Fibroblast of the aortic adventitia (primary cell): ENCODE results near the gene WDR27. TPM values are rescaled to one million over a fixed set of nuclear protein-coding genes. Genes with fewer than 3 reads are reported as not detected.
A peak's percentile ranks its signal among the peaks of the same experiment; 100 is the strongest.

Experiments used
- DNase-seq: peaks from one replicate; pipeline ENCODE4 v3.0.0-alpha.2; 2010; ENCODE audit warnings: low read depth
- H3K4me3 ChIP-seq: 2 replicates; pipeline ENCODE4 v1.5.1; 2011; ENCODE audit warnings: low read depth, mild to moderate bottlenecking, control low read depth, low read length, moderate library complexity
- total RNA-seq: library from RNA; depleted of rRNA; stranded (reverse); fragments of >200 nt; gene quantifications from 2 replicates; pipeline ENCODE4 v1.2.3, GENCODE V29; 2012; ENCODE audit warnings: low replicate concordance
- TF ChIP-seq, protein P1 (sequence below): IDR thresholded peaks from 2 replicates; pipeline ENCODE4 v1.5.1; 2011; ENCODE audit warnings: mild to moderate bottlenecking, low read length, control low read depth, inconsistent platforms; ENCODE audit not compliant: insufficient read depth

WDR27 gene
- total RNA-seq, 1 donor = 19.9 TPM

DNA sequence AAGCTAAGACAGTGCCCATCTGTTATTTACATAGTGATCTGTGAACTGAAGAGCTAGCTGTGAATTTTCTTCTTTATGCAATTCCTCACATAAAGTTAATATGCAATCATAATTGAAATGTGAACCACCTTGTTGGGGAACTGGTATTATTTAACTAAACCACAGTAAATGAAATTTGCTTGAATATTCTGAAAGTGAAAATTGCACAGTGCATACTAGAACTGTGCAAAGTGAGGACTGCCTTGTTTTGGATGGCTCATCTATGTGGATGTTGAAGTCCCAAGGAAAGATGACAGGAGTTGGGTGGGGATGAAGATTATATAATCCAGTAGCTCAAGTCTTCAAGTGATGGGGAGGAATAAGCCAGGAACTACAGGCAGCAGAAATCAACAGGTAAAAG, 28.1 kb upstream of the WDR27 start:
- H3K4me3 ChIP-seq = no peak overlapping the region
- TF ChIP-seq, protein P1, sequence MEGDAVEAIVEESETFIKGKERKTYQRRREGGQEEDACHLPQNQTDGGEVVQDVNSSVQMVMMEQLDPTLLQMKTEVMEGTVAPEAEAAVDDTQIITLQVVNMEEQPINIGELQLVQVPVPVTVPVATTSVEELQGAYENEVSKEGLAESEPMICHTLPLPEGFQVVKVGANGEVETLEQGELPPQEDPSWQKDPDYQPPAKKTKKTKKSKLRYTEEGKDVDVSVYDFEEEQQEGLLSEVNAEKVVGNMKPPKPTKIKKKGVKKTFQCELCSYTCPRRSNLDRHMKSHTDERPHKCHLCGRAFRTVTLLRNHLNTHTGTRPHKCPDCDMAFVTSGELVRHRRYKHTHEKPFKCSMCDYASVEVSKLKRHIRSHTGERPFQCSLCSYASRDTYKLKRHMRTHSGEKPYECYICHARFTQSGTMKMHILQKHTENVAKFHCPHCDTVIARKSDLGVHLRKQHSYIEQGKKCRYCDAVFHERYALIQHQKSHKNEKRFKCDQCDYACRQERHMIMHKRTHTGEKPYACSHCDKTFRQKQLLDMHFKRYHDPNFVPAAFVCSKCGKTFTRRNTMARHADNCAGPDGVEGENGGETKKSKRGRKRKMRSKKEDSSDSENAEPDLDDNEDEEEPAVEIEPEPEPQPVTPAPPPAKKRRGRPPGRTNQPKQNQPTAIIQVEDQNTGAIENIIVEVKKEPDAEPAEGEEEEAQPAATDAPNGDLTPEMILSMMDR = no peak
- no peak for DNase-seq

DNA sequence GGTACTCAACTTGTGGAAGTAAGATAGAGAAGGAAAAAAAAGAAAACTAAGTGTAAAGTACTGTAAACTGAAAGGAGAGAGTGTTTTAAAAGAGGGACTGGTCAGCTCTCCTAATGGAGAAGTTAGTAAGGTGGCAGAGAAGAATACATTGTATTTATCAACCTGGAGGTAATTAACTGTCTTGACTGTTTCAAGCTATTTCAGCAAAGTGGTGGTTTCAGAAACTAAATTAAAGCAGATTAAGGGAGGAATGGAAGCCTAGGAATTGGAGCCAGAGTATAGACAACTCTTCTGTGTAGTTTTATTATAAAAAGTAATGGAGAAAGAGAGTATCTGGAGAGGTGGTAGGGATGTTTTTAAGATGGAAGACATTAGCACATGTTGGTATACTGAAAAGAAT, 25.1 kb upstream of the WDR27 start:
- no peak for DNase-seq
- no peak overlapping the region for H3K4me3 ChIP-seq
- TF ChIP-seq, protein P1 = no peak

DNA sequence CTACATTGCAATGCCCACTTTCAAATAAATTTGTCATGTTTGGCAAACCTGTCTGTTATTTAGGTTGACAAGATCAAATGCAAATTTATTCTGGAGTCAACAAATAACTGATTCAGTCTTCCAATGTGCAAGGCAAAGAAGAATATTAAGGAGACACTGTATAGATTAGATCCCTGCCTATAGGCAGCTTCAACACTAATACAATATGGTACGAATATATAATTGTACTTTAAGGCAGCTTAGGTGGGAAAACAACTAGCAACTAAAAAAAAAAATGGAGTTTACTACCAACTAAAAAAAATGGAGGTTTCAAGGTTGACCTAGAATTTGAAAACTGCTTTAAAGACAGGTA, 24.2 kb upstream of the WDR27 start:
- TF ChIP-seq, protein P1 = no peak
- no peak for DNase-seq
- no peak overlapping the region for H3K4me3 ChIP-seq

- H3K4me3 ChIP-seq = peak overlapping the region; percentile 64
- TF ChIP-seq, protein P1 = no peak
- DNase-seq = peak; percentile 70
These were observed 23.6 kb upstream of the WDR27 start for GRCh38 chr6:169725125-169726048.

- peak; percentile 18 for DNase-seq
- H3K4me3 ChIP-seq = peak within 1 kb of the TSS; percentile 75
- TF ChIP-seq, protein P1 = no peak
These were observed 22.8 kb upstream of the WDR27 start, which contains the start of gene PHF10 for GRCh38 chr6:169724494-169725124. Gene PHF10, minus strand, starts transcription at chr6:169724500. Its CDS starts 569 bp downstream, at chr6:169723931.

GRCh38 chr6:169723991-169724493, 22.2 kb upstream of the WDR27 start:
- DNase-seq = no peak
- H3K4me3 ChIP-seq = peak overlapping the region; percentile 64
- TF ChIP-seq, protein P1 = no peak
